HG02571 (cell line): Measurements from ENCODE around the gene FBXO21.
A peak's percentile ranks its signal among the peaks of the same experiment; 100 is the strongest.
"Not testable (repeated sequence)": the region's sequence is repeated elsewhere in the genome, so short reads cannot be mapped to it uniquely, and the experiment has no call there.

ENCODE experiments used
- ATAC-seq: cut with Tn5 transposase; IDR thresholded peaks from one replicate; pipeline ENCODE4 v1.9.1; 2021; ENCODE audit warnings: mild to moderate bottlenecking, moderate library complexity; ENCODE audit not compliant: unreplicated experiment

FBXO21 gene

GRCh38 chr12:117190210-117190781, at the start of gene FBXO21:
FBXO21 (minus strand) TSS chr12:117190470; CDS start chr12:117190456, 14 bp downstream.
- ATAC-seq, result peak; percentile 92

- ATAC-seq, result no peak
Observed at GRCh38 chr12:117236456-117237001, 46.3 kb upstream of the FBXO21 start.

GRCh38 chr12:117235261-117235660, 45.0 kb upstream of the FBXO21 start:
- ATAC-seq, result no peak

GRCh38 chr12:117234441-117234840, 44.2 kb upstream of the FBXO21 start:
- no peak for ATAC-seq

GRCh38 chr12:117231750-117232149, 41.5 kb upstream of the FBXO21 start:
- ATAC-seq, result no peak

GRCh38 chr12:117228239-117228638, 38.0 kb upstream of the FBXO21 start:
- no peak for ATAC-seq

GRCh38 chr12:117227000-117227653, 36.9 kb upstream of the FBXO21 start:
- no peak for ATAC-seq

- ATAC-seq, result no peak
Observed at GRCh38 chr12:117226505-117226904, 36.2 kb upstream of the FBXO21 start.

GRCh38 chr12:117225179-117225578, 34.9 kb upstream of the FBXO21 start:
- no peak for ATAC-seq

GRCh38 chr12:117220947-117221346, 30.7 kb upstream of the FBXO21 start:
- ATAC-seq, result not testable (repeated sequence)

- ATAC-seq, result no peak
Observed at GRCh38 chr12:117218149-117218548, 27.9 kb upstream of the FBXO21 start.

- no peak for ATAC-seq
Observed at GRCh38 chr12:117216686-117217085, 26.4 kb upstream of the FBXO21 start.

GRCh38 chr12:117214797-117215196, 24.5 kb upstream of the FBXO21 start:
- ATAC-seq, result no peak

- no peak for ATAC-seq
Observed at GRCh38 chr12:117213295-117213808, 23.1 kb upstream of the FBXO21 start.

- ATAC-seq, result no peak
Observed at GRCh38 chr12:117212563-117213190, 22.4 kb upstream of the FBXO21 start.

- no peak for ATAC-seq
Observed at GRCh38 chr12:117210266-117210918, 20.1 kb upstream of the FBXO21 start.

GRCh38 chr12:117209626-117210025, 19.4 kb upstream of the FBXO21 start:
- no peak for ATAC-seq

- no peak for ATAC-seq
Observed at GRCh38 chr12:117208811-117209455, 18.7 kb upstream of the FBXO21 start.

- ATAC-seq, result no peak
Observed at GRCh38 chr12:117208206-117208605, 17.9 kb upstream of the FBXO21 start.

- ATAC-seq, result no peak
Observed at GRCh38 chr12:117207675-117208074, 17.4 kb upstream of the FBXO21 start.

- ATAC-seq, result no peak
Observed at GRCh38 chr12:117202556-117202955, 12.3 kb upstream of the FBXO21 start.
